HepG2 (cell line): Measurements from ENCODE around the gene XRCC2. TPM values are rescaled to one million over a fixed set of nuclear protein-coding genes. Genes with fewer than 3 reads are reported as not detected.
A peak's percentile ranks its signal among the peaks of the same experiment; 100 is the strongest.

Source experiments
- DPF2 ChIP-seq: sonication (generic); formaldehyde crosslinking; IDR thresholded peaks from 2 replicates; pipeline ENCODE4 v1.4.0; 2020; ENCODE audit warnings: mild to moderate bottlenecking, low read depth, missing genetic modification reagents, borderline replicate concordance
- GLI4 ChIP-seq: sonication (generic); formaldehyde crosslinking; IDR thresholded peaks from 2 replicates; pipeline ENCODE4 v1.5.1; 2020; ENCODE audit warnings: missing genetic modification reagents, mild to moderate bottlenecking, moderate library complexity, borderline replicate concordance
- IKZF4 ChIP-seq: sonication (generic); formaldehyde crosslinking; IDR thresholded peaks from 2 replicates; pipeline ENCODE4 v1.5.1; 2020; ENCODE audit warnings: borderline replicate concordance, mild to moderate bottlenecking, low read depth, missing genetic modification reagents; ENCODE audit errors: not compliant biosample characterization
- MTF1 ChIP-seq: sonication (generic); formaldehyde crosslinking; IDR thresholded peaks from 2 replicates; pipeline ENCODE4 v1.5.0; 2020; ENCODE audit warnings: missing genetic modification reagents
- MXD4 ChIP-seq: IDR thresholded peaks from 2 replicates; pipeline ENCODE4 v1.6.1; 2016; ENCODE audit warnings: mild to moderate bottlenecking, missing biosample characterization, missing genetic modification reagents
- NFKB2 ChIP-seq: sonication (generic); formaldehyde crosslinking; IDR thresholded peaks from 2 replicates; pipeline ENCODE4 v1.4.0; 2020; ENCODE audit warnings: missing genetic modification reagents, borderline replicate concordance
- NR2C2 ChIP-seq: sonication (generic); formaldehyde crosslinking; IDR thresholded peaks from 2 replicates; pipeline ENCODE4 v1.4.0; 2020; ENCODE audit warnings: missing genetic modification reagents, mild to moderate bottlenecking, moderate library complexity, borderline replicate concordance
- SMYD3 ChIP-seq: sonication (generic); formaldehyde crosslinking; IDR thresholded peaks from 2 replicates; pipeline ENCODE4 v1.8.1; 2023; ENCODE audit warnings: mild to moderate bottlenecking, missing genetic modification reagents
- TGIF2 ChIP-seq: IDR thresholded peaks from 2 replicates; pipeline ENCODE4 v1.6.1; 2016; ENCODE audit warnings: control low read depth, missing compliant biosample characterization
- YY1 ChIP-seq: IDR thresholded peaks from 2 replicates; pipeline ENCODE4 v1.6.1; 2011; ENCODE audit warnings: low read length, low read depth, moderate library complexity, mild to moderate bottlenecking; ENCODE audit not compliant: insufficient read depth, insufficient replicate concordance
- ZFAT ChIP-seq: sonication (generic); formaldehyde crosslinking; conservative IDR thresholded peaks from 2 replicates; pipeline ENCODE4 v1.8.1; 2023; ENCODE audit warnings: missing genetic modification reagents, inconsistent platforms
- ZNF33A ChIP-seq: sonication (generic); formaldehyde crosslinking; IDR thresholded peaks from 2 replicates; pipeline ENCODE4 v1.5.1; 2020; ENCODE audit warnings: missing genetic modification reagents, mild to moderate bottlenecking, moderate library complexity, borderline replicate concordance
- ZNF558 ChIP-seq: sonication (generic); formaldehyde crosslinking; IDR thresholded peaks from 2 replicates; pipeline ENCODE4 v1.9.0; 2022; ENCODE audit warnings: mild to moderate bottlenecking, missing genetic modification reagents, borderline replicate concordance
- ZNF616 ChIP-seq: sonication (generic); formaldehyde crosslinking; IDR thresholded peaks from 2 replicates; pipeline ENCODE4 v1.5.0; 2020; ENCODE audit warnings: low read depth, mild to moderate bottlenecking, missing genetic modification reagents
- ZNF780A ChIP-seq: sonication (generic); formaldehyde crosslinking; IDR thresholded peaks from 2 replicates; pipeline ENCODE4 v1.8.0; 2022; ENCODE audit warnings: mild to moderate bottlenecking, missing genetic modification reagents, moderate library complexity
- polyA plus RNA-seq, 8 experiments: library from polyadenylated mRNA; depleted of rRNA in 3 of 8; stranded (reverse) in 7 of 8; unstranded in 1 of 8; fragments of >200 nt; fragmentation: Illumina TruSeq in 4 of 8; extraction: Trizol in 4 of 8; gene quantifications; 2 replicates each; pipeline versions ENCODE4 v1.2.1 to v1.2.3, GENCODE V29; 2011 to 2016; ENCODE audit warnings: low read depth in 4 of 8, missing spikeins in 1 of 8, mixed read lengths in 1 of 8; ENCODE audit not compliant: insufficient read depth in 1 of 8
- total RNA-seq, 5 experiments: library from RNA; depleted of rRNA; stranded (reverse); fragments of >200 nt; fragmentation: Illumina TruSeq; extraction: Trizol; gene quantifications; 2 replicates each; pipeline ENCODE4 v1.2.3, GENCODE V29; 2016; ENCODE audit warnings: low read depth in 1 of 5
- TF ChIP-seq, protein P1 (sequence below): sonication (generic); formaldehyde crosslinking; IDR thresholded peaks from 2 replicates; pipeline ENCODE4 v1.4.0; 2020; ENCODE audit warnings: missing genetic modification reagents, borderline replicate concordance
- TF ChIP-seq, protein P2 (sequence below): sonication (generic); formaldehyde crosslinking; conservative IDR thresholded peaks from 2 replicates; pipeline ENCODE4 v1.8.0; 2022; ENCODE audit warnings: mild to moderate bottlenecking, moderate library complexity, missing genetic modification reagents
- TF ChIP-seq, protein P3 (sequence below): sonication (generic); formaldehyde crosslinking; IDR thresholded peaks from 2 replicates; pipeline ENCODE4 v1.9.0; 2021; ENCODE audit warnings: missing genetic modification reagents, mild to moderate bottlenecking, borderline replicate concordance
- TF ChIP-seq, protein P4 (sequence below), 2 experiments: sonication (generic) in 1 of 2; formaldehyde crosslinking in 1 of 2; IDR thresholded peaks; 2 replicates each; pipeline versions ENCODE4 v1.5.1 to v1.6.1; 2011 to 2020; ENCODE audit warnings: borderline replicate concordance in 1 of 2, low read depth in 1 of 2, low read length in 1 of 2, mild to moderate bottlenecking in 1 of 2, missing genetic modification reagents in 1 of 2, moderate library complexity in 1 of 2

The XRCC2 gene
- total and polyA plus RNA-seq, 2 of the 13 experiments (the other 11 are each of a cell fraction or from before 2014, with no cell fraction given), result 3.8 to 14.5 TPM

DNA sequence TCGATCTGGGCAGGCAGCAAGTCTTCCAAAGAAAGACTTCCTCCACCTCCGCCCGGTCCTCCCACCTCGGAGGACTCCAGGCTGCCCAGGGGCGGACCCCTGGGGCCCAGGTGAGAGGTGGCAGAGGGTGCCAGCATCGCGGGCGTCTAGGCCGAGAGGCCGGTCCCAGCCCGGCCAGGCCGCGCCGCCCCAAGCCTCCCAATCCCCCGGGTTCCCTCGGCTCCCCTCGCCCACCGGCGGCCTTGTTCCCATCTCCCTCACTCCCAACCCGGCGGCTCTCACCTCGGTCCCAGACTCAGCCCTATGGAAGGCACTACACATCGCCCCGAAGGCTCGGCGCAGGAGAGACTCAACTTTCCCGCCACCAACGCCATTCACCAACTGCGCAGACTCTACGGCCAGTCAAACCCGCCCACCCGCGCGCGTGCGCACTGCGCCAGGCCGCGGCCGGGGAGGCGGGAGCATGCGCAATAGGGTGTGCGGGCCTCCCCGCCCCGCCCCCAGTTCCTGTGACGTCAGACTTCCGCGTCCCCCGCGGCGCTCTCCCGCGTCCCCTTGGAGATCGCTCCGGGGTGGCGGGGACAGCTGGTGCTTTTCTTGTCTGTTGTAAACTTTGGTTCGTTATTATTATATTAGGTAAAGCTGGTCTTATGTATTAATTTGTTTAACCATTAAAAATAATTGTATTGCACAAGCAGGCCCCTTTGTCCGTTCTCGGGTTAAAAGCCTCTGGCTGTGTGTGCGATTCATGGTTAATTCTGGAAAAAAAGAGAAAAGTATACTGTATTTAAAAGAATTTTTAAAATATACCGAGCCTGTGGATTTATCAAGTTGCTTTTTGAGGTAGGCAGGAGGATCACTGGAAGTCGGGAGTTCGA is at the start of gene XRCC2 (continued):
- peak; percentile 53; the same call in 1 of the 2 replicates for TF ChIP-seq NFKB2 (CRISPR knock-in tag)
- TF ChIP-seq ZFAT, result 0 out of 2 replicates have a peak, but pooled peaks have one; percentile 25
- TF ChIP-seq ZNF558 (CRISPR knock-in tag), result peak; percentile 56; the same call in 1 of the 2 replicates
- peak; percentile 5 for TF ChIP-seq YY1
- peak; percentile 97 for TF ChIP-seq TGIF2
- TF ChIP-seq MTF1 (CRISPR knock-in tag), result peak; percentile 41; the same call in 1 of the 2 replicates
- no peak for TF ChIP-seq ZNF33A (CRISPR knock-in tag)
- TF ChIP-seq ZNF780A (CRISPR knock-in tag), result no peak
- no peak for TF ChIP-seq IKZF4
- TF ChIP-seq, protein P1, sequence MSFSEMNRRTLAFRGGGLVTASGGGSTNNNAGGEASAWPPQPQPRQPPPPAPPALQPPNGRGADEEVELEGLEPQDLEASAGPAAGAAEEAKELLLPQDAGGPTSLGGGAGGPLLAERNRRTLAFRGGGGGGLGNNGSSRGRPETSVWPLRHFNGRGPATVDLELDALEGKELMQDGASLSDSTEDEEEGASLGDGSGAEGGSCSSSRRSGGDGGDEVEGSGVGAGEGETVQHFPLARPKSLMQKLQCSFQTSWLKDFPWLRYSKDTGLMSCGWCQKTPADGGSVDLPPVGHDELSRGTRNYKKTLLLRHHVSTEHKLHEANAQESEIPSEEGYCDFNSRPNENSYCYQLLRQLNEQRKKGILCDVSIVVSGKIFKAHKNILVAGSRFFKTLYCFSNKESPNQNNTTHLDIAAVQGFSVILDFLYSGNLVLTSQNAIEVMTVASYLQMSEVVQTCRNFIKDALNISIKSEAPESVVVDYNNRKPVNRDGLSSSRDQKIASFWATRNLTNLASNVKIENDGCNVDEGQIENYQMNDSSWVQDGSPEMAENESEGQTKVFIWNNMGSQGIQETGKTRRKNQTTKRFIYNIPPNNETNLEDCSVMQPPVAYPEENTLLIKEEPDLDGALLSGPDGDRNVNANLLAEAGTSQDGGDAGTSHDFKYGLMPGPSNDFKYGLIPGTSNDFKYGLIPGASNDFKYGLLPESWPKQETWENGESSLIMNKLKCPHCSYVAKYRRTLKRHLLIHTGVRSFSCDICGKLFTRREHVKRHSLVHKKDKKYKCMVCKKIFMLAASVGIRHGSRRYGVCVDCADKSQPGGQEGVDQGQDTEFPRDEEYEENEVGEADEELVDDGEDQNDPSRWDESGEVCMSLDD, result no peak
- TF ChIP-seq, protein P2, sequence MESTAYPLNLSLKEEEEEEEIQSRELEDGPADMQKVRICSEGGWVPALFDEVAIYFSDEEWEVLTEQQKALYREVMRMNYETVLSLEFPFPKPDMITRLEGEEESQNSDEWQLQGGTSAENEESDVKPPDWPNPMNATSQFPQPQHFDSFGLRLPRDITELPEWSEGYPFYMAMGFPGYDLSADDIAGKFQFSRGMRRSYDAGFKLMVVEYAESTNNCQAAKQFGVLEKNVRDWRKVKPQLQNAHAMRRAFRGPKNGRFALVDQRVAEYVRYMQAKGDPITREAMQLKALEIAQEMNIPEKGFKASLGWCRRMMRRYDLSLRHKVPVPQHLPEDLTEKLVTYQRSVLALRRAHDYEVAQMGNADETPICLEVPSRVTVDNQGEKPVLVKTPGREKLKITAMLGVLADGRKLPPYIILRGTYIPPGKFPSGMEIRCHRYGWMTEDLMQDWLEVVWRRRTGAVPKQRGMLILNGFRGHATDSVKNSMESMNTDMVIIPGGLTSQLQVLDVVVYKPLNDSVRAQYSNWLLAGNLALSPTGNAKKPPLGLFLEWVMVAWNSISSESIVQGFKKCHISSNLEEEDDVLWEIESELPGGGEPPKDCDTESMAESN (CRISPR knock-in tag), result peak; percentile 45; the same call in 1 of the 2 replicates
- TF ChIP-seq ZNF616 (CRISPR knock-in tag), result no peak
- TF ChIP-seq DPF2, result no peak
- TF ChIP-seq MXD4, result peak; percentile 87
- TF ChIP-seq, protein P3, sequence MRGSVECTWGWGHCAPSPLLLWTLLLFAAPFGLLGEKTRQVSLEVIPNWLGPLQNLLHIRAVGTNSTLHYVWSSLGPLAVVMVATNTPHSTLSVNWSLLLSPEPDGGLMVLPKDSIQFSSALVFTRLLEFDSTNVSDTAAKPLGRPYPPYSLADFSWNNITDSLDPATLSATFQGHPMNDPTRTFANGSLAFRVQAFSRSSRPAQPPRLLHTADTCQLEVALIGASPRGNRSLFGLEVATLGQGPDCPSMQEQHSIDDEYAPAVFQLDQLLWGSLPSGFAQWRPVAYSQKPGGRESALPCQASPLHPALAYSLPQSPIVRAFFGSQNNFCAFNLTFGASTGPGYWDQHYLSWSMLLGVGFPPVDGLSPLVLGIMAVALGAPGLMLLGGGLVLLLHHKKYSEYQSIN (CRISPR knock-in tag), result no peak
- TF ChIP-seq, protein P4, sequence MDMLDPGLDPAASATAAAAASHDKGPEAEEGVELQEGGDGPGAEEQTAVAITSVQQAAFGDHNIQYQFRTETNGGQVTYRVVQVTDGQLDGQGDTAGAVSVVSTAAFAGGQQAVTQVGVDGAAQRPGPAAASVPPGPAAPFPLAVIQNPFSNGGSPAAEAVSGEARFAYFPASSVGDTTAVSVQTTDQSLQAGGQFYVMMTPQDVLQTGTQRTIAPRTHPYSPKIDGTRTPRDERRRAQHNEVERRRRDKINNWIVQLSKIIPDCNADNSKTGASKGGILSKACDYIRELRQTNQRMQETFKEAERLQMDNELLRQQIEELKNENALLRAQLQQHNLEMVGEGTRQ (IDR thresholded peaks at IDR 0.05; ENCODE audit: low read depth, low read length), result no peak
- TF ChIP-seq, protein P4 (CRISPR knock-in tag; IDR thresholded peaks at IDR 0.05; ENCODE audit: borderline replicate concordance), result no peak
- TF ChIP-seq SMYD3 (CRISPR knock-in tag), result no peak
- TF ChIP-seq GLI4 (CRISPR knock-in tag), result no peak
- peak; percentile 40; the same call in 1 of the 2 replicates for TF ChIP-seq NR2C2 (CRISPR knock-in tag)
